Stimulated activated CD8-positive, alpha-beta memory T cell treated with anti-CD3 and anti-CD28 coated beads, Interleukin-7, amount 100 ng/mL, for 24 hours (primary cell): ENCODE results near the gene EHMT2.

Experiments
- DNase-seq: peaks from one replicate; pipeline ENCODE4 v3.0.0-alpha.2; 2020; ENCODE audit warnings: low read depth

Gene EHMT2

DNA sequence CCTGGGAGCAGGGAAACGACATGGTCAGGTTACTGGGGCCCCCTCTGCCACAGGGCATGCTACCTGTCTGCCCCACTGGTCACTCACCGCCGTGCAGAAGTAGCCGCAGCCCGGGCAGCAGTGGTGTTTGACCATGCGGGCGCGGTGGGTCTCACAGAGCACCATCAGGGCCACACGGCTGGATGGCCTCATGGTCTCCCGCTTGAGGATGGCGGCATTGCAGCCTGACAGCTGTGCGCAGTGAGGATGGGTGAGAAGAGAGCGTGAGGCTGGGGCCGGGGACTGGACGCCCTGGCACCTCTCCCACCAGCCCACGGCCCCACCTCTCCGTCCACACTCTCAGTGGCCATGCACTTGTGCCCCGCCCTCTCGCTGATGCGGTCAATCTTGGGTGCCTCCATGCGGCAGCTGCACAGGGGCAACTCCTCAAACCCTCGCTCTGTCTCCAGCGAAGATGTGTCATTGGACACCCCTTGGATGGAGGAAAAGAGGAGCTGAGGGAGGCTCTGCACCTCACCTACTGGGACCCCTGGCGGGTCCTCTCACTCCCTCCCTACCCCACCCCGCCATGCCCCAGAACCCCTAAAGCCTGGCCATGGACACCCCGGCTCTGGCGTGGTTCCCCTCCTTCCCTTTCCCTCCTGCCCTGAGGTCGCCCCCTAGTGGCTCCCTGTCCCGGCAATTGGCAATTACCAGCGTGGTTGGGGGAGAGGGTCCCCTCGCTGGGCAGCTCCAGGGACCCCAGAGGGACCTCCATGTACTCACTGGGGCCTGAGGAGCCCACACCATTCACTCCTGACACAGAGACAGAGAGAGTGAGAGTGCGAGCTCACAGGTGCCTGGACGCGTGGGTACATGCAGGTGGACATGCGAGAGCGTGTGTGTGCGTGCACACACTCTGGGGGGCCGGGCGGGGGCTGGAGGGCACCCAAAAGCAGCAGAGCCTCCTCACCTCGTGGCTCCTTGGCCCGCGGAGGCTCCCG lies 8.9 kb downstream of the EHMT2 start:
- peak; percentile 40 for DNase-seq

- DNase-seq, result no peak
Measured at GRCh38 chr6:31887173-31888007, 10.1 kb downstream of the EHMT2 start.

- no peak for DNase-seq
Measured at GRCh38 chr6:31886541-31886991, 10.9 kb downstream of the EHMT2 start.

DNA sequence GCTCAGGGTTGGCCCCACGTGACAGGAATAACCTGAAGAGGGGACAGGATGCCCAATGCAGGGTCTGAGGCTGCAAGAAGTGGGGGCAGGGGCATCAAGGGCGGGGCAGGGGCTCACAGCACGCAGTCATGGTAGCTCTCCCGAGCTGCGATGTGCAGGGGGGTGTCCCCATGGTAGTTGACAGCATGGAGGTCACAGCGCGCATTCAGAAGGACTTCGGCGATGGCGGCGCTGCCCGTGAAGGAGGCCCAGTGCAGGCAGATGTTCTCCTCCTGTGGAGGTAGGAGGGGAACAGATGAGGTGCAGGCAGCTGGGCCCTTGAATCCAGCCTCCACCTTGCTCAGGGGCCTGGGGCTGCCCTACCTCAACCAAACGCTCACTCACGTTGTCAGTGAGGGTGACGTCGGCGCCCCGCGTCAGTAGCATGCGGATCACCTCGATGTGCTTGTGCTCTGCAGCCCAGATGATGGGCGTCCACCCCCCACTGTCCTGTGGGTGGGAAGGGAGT lies 12.9 kb downstream of the EHMT2 start:
- no peak for DNase-seq

DNA sequence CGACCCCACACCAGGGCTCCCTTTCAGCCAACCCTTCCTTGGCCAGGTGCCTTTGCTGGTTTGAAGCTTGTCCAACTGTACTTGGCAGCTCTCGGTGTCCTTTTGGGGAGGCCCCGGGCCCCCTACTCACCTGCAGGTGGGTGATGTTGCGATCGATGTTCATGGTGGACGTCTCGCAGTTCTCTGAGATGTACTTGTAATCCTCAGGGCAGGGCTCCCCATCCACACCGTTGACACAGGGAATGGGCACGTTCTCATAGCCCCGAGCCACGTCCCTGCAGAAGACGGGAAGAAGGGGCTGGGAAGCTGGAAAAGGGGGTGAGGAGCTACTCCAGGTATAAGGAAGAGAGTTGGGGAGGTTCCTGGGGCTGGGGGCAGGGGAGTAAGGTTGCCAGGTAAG lies 13.8 kb downstream of the EHMT2 start:
- no peak for DNase-seq

- no peak for DNase-seq
Measured at GRCh38 chr6:31882344-31882743, 15.2 kb downstream of the EHMT2 start.

DNA sequence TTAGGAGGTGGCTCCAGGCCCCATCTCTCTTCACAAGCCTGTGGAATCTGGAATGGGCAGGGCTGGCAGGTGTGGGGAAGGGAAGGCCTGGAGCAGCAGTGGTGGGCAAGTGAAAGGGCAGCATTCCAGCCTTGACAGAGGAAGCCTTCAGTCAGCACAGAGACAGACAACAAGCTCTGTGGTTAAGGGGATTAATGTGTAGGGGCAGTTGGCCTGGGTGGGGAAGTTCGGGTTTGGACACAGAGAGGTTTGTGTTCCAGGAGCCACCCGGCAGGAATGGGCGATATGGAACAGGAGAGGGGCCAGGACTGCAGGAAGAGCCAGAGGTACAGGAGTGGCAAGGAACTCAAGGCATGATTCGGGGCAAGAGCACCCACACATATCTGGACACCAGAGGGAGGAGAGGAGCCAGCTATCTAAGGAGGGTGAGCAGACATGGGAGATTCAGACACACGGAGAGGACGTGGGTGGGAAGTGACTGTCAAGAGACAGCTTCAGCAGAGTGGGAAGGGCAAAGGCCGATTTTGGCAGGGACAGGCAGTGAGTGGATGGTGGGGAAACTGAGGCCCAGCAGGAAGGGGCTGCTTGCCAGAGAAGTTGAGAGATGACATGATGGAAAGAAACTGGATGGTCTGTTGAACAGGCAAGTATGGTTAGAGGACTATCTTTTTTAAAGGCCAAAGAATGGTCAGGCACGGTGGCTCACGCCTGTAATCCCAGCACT lies 16.2 kb downstream of the EHMT2 start:
- no peak for DNase-seq

DNA sequence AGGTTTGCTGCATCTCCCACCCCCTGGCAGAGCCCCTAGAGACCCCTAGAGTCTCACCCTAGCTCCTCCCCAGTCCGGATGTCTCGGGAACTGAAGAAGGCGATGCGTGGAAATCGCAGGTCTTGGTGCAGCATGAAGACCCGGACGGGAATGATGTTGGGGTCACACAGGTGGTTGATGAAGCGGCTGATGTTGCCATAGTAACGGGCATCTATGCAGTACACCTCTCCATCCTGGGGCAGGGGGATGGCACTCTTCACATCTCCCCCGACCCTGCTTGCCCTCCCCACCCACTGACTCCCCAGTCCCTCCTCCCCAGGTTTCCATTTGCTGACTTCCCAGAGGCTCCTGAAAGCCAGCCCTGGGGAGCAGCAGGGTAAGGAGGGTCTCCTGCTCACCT lies 16.9 kb downstream of the EHMT2 start:
- no peak for DNase-seq

DNA sequence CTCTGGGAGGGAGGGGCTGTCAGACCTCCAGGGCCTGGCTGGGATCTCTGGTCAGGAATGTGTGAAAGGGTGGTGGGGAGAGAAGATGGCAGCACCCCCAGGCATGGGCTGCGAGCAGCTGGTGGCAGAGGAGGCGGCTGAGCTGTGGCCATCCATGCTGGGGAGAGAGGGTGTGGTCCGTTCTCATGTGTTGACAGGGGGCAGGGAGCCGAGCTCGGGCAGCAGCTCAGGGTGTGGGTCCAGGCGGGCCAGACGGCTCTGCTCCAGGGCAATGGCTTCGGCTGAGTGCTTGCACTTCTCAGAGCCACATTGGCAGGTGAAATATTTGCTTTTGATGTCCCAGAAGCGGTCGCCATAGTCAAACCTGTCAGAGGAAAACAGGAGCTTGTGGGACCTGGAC lies 17.6 kb downstream of the EHMT2 start:
- no peak for DNase-seq

DNA sequence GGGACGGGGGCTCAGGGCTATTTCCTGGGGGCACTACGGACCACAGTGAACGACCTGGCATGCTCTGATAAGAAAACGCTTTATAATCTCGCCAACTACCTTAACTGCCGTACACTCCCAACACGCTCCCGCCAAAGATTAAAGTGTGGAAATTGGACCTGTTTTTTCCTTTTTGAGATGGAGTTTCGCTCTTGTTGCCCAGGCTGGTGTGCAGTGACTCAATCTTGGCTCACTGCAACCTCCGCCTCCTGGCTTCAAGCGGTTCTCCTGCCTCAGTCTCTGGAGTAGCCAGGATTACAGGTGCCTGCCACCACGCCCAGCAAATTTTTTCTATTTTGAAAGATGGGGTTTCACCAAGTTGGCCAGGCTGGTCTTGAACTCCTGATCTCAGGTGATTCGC lies 18.4 kb downstream of the EHMT2 start:
- no peak for DNase-seq

DNA sequence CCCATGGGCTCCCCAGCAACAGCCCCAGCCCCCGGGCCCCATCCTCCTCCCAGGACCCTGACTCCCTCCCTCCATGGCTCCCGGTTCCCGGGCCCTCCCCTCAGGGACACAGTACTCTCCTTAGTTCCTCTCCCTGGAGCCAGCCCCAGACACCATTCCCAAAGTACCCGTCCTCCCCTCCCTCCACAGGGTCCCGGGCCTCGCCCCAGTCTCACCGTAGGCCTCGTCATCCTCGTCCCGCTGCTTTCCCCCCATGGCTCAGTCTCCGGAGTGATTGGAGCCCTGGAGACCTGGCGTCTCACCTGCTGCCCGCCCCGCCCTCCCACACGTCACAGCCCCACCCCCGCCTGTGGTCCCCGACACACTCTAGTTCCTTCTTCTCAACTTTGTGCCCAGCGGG lies 18.8 kb downstream of the EHMT2 start, which contains the start of gene SLC44A4:
Gene SLC44A4, minus strand, starts transcription at position 272 of the 400 bp plus-strand sequence. Its CDS starts 17 bp downstream, at position 255.
- DNase-seq, result no peak

DNA sequence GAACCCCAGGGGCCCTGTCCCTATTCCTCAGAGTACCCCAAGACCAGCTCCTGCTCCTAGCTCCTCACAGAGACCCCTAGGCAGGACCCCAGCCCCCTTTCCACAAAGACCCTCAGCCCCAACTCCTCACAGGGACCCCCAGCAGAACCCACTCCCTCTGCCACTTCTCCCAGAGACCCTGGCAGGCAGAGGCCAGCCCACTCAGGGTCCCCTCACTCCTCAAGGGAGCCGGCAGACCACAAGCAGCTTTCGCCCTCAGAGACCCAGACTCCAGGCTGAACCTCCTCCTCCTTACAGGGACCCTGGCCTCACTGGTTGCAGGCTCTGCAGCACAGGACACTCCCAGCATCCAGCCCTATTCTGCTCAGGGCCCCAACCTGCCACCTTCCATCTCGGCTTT lies 19.3 kb downstream of the EHMT2 start:
- no peak for DNase-seq

DNA sequence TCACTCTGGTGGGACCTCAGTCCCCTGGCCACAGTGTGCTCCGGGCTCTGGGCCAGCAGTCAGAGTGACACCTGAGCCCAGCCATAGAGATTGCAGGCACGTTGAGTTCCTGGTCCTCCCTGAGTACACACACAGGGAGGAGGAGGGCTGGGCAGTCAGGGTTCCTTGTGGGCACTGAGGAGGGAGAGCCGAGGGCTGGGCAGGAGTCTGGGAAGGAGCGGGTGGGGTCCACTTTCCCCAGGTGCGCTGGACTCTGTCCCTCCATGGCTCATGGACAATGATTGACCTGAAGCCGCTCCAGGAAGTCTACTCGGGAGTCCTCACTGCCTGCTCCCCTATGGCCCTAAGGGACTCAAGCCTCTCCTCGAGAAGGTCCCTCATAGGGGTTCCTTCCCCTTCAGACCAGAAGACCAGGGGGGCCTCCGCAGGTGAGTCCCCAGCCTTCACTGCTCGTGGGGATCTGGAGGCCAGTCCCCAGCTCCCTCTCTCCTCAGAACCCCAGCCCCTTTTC lies 19.8 kb downstream of the EHMT2 start:
- DNase-seq, result no peak

DNA sequence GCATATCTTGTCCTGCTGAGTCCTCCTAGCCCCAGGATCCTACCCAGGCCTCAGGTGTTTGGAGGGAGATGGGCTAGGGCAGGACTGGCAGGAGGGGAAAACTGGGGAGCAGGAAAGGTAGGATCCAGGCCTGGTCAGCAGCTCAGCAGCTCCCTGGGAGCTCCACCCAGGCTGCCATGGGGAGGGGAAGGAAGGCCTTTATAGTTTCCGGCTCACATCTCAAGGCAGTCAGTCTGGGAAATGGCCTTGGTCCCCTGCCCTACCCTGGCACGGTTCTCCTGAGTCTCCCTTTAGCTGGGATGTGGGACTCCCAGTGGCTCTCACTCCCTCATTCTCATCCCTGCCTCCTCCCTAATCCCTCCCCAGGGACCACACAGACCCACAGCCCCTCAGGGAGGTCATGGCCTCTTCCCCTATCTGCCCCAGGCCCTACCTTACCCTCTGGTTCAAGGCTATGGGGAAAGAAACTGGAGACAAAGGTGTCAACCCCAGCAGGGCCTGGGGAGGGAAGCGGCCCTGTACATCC lies 20.3 kb downstream of the EHMT2 start:
- no peak for DNase-seq

GRCh38 chr6:31876357-31876756 lies 21.1 kb downstream of the EHMT2 start:
- no peak for DNase-seq

- no peak for DNase-seq
Measured at GRCh38 chr6:31875877-31876276, 21.6 kb downstream of the EHMT2 start.

GRCh38 chr6:31874836-31875572 lies 22.5 kb downstream of the EHMT2 start:
- DNase-seq, result no peak

DNA sequence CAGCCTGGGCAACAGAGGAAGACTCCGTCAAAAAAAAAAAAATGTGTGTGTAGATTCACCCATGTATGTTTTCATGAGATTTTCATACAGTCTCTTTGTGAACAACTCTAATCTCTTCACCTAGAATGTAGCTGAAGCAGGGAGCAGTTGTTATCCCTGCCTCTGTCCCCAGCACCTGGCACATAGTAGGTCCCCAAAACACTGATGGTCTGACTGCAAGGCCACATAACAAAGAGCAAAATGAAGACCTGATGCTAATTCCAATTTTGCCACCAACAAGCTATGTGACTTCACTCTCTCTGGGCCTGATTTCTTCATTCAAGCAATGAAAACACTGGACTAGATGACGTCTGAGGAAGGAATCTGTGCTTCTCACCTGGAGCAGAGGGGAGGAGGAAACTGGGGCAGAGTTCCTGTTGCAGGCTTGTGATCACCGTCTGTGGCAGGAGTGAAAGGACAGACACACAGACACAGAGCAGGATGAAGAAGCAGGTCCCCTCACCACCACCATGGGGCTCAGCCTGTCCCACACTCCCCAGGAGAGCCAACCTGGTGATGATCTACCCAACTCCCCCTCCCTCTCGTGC lies 23.3 kb downstream of the EHMT2 start:
- no peak for DNase-seq

DNA sequence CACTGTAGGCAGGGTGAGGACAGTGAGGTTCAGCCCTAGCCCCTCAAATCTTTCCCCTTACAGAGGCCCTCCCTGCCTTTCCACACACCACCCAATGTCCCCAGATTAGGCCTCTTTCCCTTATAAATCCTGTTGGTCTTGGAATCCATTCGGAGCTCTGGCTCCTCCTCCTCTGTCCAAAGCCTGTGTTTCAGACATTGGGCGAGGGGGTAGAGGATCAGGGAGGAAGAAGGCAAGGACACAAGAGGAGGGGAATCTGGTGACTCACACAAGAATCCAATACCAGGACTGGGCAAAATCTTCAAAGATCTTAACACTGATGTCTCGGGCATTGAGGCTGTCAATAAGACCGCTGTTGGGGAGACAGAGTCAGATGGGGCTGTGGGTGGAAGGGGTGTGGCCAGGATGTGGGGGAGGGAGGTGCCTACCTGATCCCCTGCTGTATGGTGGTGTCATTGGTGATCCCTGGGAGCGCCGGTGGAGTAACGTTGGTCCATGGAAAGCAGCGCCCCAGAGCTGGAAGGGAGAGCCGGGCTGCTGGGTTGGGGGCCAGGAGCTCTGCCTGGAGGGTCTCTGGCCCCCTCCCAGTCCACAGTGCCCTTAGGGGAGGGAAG lies 26.3 kb downstream of the EHMT2 start:
- no peak for DNase-seq

GRCh38 chr6:31870385-31870921 lies 27.0 kb downstream of the EHMT2 start:
- DNase-seq, result no peak
